GM12878 (cell line): ENCODE results near the gene ACOT7. TPM values are rescaled to one million over a fixed set of nuclear protein-coding genes. Genes with fewer than 3 reads are reported as not detected.

Experiments used
- BCL11A ChIP-seq: IDR thresholded peaks from 2 replicates; pipeline ENCODE4 v1.6.1; 2011; ENCODE audit warnings: low read depth, low read length
- BMI1 ChIP-seq: fragments of 450-650 bp; IDR thresholded peaks from 2 replicates; pipeline ENCODE4 v1.6.1; 2016; ENCODE audit warnings: mild to moderate bottlenecking, moderate library complexity, borderline replicate concordance
- CBFB ChIP-seq: IDR thresholded peaks from 2 replicates; pipeline ENCODE4 v1.6.1; 2016; ENCODE audit warnings: antibody characterized with exemption, low read depth
- CUX1 ChIP-seq: IDR thresholded peaks from 2 replicates; pipeline ENCODE4 v1.6.1; 2012; ENCODE audit warnings: improper control_type of control experiment, low read depth, low read length; ENCODE audit not compliant: insufficient replicate concordance
- ESRRA ChIP-seq: IDR thresholded peaks from 2 replicates; pipeline ENCODE4 v1.6.1; 2012; ENCODE audit warnings: mild to moderate bottlenecking, low read length, improper control_type of control experiment
- FOXK2 ChIP-seq: fragments of 450-650 bp; IDR thresholded peaks from 2 replicates; pipeline ENCODE4 v1.6.1; 2017; ENCODE audit warnings: mild to moderate bottlenecking, moderate library complexity
- FOXM1 ChIP-seq: IDR thresholded peaks from 2 replicates; pipeline ENCODE4 v1.6.1; 2012; ENCODE audit warnings: low read depth, mild to moderate bottlenecking, inconsistent platforms, low read length, moderate library complexity
- GATAD2B ChIP-seq: fragments of 450-650 bp; conservative IDR thresholded peaks from 2 replicates; pipeline ENCODE4 v1.6.1; 2017; ENCODE audit warnings: low read depth, mild to moderate bottlenecking, moderate library complexity
- HDAC6 ChIP-seq: fragments of 200-600 bp; sonication (generic); IDR thresholded peaks from one replicate; pipeline ENCODE4 v1.8.0; 2017; ENCODE audit warnings: antibody characterized with exemption; ENCODE audit not compliant: unreplicated experiment
- IKZF1 ChIP-seq: fragments of 450-650 bp; conservative IDR thresholded peaks from 2 replicates; pipeline ENCODE4 v1.6.1; 2017; ENCODE audit warnings: antibody characterized with exemption, mild to moderate bottlenecking
- JUNB ChIP-seq: IDR thresholded peaks from 2 replicates; pipeline ENCODE4 v1.6.1; 2016; ENCODE audit warnings: antibody characterized with exemption, mild to moderate bottlenecking
- MTA2 ChIP-seq: fragments of 450-650 bp; IDR thresholded peaks from 2 replicates; pipeline ENCODE4 v1.6.1; 2016; ENCODE audit warnings: low read depth, mild to moderate bottlenecking, moderate library complexity
- MTA3 ChIP-seq: IDR thresholded peaks from 2 replicates; pipeline ENCODE4 v1.6.1; 2012; ENCODE audit warnings: low read length, inconsistent platforms, borderline replicate concordance
- NFYB ChIP-seq: IDR thresholded peaks from 2 replicates; pipeline ENCODE4 v1.6.1; 2011; ENCODE audit warnings: low read depth, mild to moderate bottlenecking, low read length, improper control_type of control experiment, moderate library complexity; ENCODE audit not compliant: insufficient read depth
- NR2C1 ChIP-seq: fragments of 450-650 bp; IDR thresholded peaks from 2 replicates; pipeline ENCODE4 v1.6.1; 2017; ENCODE audit warnings: antibody characterized with exemption, mild to moderate bottlenecking, moderate library complexity
- NR2F1 ChIP-seq: fragments of 450-650 bp; conservative IDR thresholded peaks from 2 replicates; pipeline ENCODE4 v1.6.1; 2017; ENCODE audit warnings: mild to moderate bottlenecking
- PAX8 ChIP-seq: fragments of 450-650 bp; IDR thresholded peaks from 2 replicates; pipeline ENCODE4 v1.6.1; 2017; ENCODE audit warnings: mild to moderate bottlenecking, moderate library complexity
- POU2F2 ChIP-seq: IDR thresholded peaks from 3 replicates; pipeline ENCODE4 v1.6.1; 2011; ENCODE audit warnings: low read depth, mild to moderate bottlenecking, low read length, borderline replicate concordance
- SIX5 ChIP-seq: IDR thresholded peaks from 2 replicates; pipeline ENCODE4 v1.6.1; 2011; ENCODE audit warnings: mild to moderate bottlenecking, low read depth, low read length, moderate library complexity; ENCODE audit not compliant: severe bottlenecking
- STAT1 ChIP-seq: fragments of 450-650 bp; conservative IDR thresholded peaks from 2 replicates; pipeline ENCODE4 v1.6.1; 2014; ENCODE audit warnings: antibody characterized with exemption, mild to moderate bottlenecking
- TCF12 ChIP-seq: IDR thresholded peaks from 2 replicates; pipeline ENCODE4 v1.6.1; 2011; ENCODE audit warnings: low read depth, mild to moderate bottlenecking, low read length
- ZNF592 ChIP-seq: fragments of 450-650 bp; IDR thresholded peaks from 2 replicates; pipeline ENCODE4 v1.6.1; 2017; ENCODE audit warnings: mild to moderate bottlenecking, moderate library complexity
- polyA plus RNA-seq, 11 experiments: library from polyadenylated mRNA; depleted of rRNA in 4 of 11; unstranded in 6 of 11; stranded (reverse) in 5 of 11; fragments of >200 nt; fragmentation: Nextera tagmentation in 4 of 11; fragmentation: Illumina TruSeq in 1 of 11; extraction: Ambion mirVana in 4 of 11; extraction: Trizol in 1 of 11; gene quantifications; 1 replicate in 1 of 11; 2 replicates in 10 of 11; pipeline versions ENCODE4 v1.2.1 to v1.2.3, GENCODE V29; 2011 to 2016; ENCODE audit warnings: inconsistent platforms in 2 of 11, missing spikeins in 2 of 11, low read depth in 1 of 11
- total RNA-seq, 4 experiments: library from RNA; depleted of rRNA in 3 of 4; stranded (reverse); fragments of >200 nt in 3 of 4; fragmentation: Illumina TruSeq in 1 of 4; extraction: Trizol in 1 of 4; gene quantifications; 2 replicates each; pipeline versions ENCODE4 v1.2.1 to v1.2.3, GENCODE V29; 2013 to 2021

The ACOT7 gene
- total and polyA plus RNA-seq, 10 of the 15 experiments (the other 5 are each of a cell fraction or from before 2014, with no cell fraction given): 8.9 to 206 (median 61.2) TPM

- TF ChIP-seq POU2F2: no peak
- no peak for TF ChIP-seq NFYB
- TF ChIP-seq CBFB: no peak
- no peak for TF ChIP-seq FOXK2
- no peak for TF ChIP-seq ESRRA
- TF ChIP-seq JUNB: no peak
- TF ChIP-seq PAX8: no peak
- TF ChIP-seq NR2C1: no peak; the same call in 1 of the 2 replicates
- TF ChIP-seq CUX1: no peak
- TF ChIP-seq IKZF1: 0 out of 2 replicates have a peak, but pooled peaks have one; percentile 8
- no peak for TF ChIP-seq BMI1
- no peak for TF ChIP-seq MTA2
- TF ChIP-seq NR2F1: no peak
- TF ChIP-seq STAT1: no peak
- TF ChIP-seq GATAD2B: no peak
- peak; percentile 36; the same call in 1 of the 2 replicates for TF ChIP-seq TCF12
- TF ChIP-seq ZNF592: no peak
- no peak for TF ChIP-seq HDAC6
- TF ChIP-seq SIX5: no peak
- no peak for TF ChIP-seq MTA3
- no peak for TF ChIP-seq BCL11A
- no peak for TF ChIP-seq FOXM1
Observed at GRCh38 chr1:6392809-6393399, 663 bp downstream of the ACOT7 start (continued).
